GM19468 (cell line): ENCODE data around the gene FLT4.

Source experiments
- ATAC-seq: cut with Tn5 transposase; IDR thresholded peaks from one replicate; pipeline ENCODE4 v1.9.1; 2021; ENCODE audit warnings: mild to moderate bottlenecking, moderate library complexity, moderate number of reproducible peaks; ENCODE audit not compliant: unreplicated experiment; ENCODE audit errors: extremely low read depth

Gene FLT4

GRCh38 chr5:180596115-180596667 is 53.2 kb downstream of the FLT4 start:
- ATAC-seq = no peak

GRCh38 chr5:180595381-180596114 is 53.9 kb downstream of the FLT4 start:
- ATAC-seq = no peak

- ATAC-seq = no peak
Measured at GRCh38 chr5:180595046-180595379, 54.4 kb downstream of the FLT4 start.

GRCh38 chr5:180594311-180595045 is 54.9 kb downstream of the FLT4 start:
- no peak for ATAC-seq

GRCh38 chr5:180593446-180594206 is 55.8 kb downstream of the FLT4 start:
- no peak for ATAC-seq

GRCh38 chr5:180592176-180592575 is 57.2 kb downstream of the FLT4 start:
- ATAC-seq = no peak

GRCh38 chr5:180591311-180591887 is 58.0 kb downstream of the FLT4 start, which contains the start of gene SCGB3A1:
Gene SCGB3A1 (minus strand): TSS chr5:180591499. CDS start chr5:180591462, 37 bp downstream.
- no peak for ATAC-seq

- ATAC-seq = no peak
Measured at GRCh38 chr5:180590543-180591310, 58.7 kb downstream of the FLT4 start.

- no peak for ATAC-seq
Measured at GRCh38 chr5:180589771-180590542, 59.4 kb downstream of the FLT4 start.

GRCh38 chr5:180586870-180587269 is 62.5 kb downstream of the FLT4 start:
- no peak for ATAC-seq

GRCh38 chr5:180586204-180586603 is 63.2 kb downstream of the FLT4 start:
- no peak for ATAC-seq

- ATAC-seq = no peak
Measured at GRCh38 chr5:180583738-180584137, 65.7 kb downstream of the FLT4 start.

- no peak for ATAC-seq
Measured at GRCh38 chr5:180580681-180581080, 68.7 kb downstream of the FLT4 start.

GRCh38 chr5:180575571-180575970 is 73.8 kb downstream of the FLT4 start:
- no peak for ATAC-seq

- no peak for ATAC-seq
Measured at GRCh38 chr5:180568914-180569313, 80.5 kb downstream of the FLT4 start.

- ATAC-seq = no peak
Measured at GRCh38 chr5:180563994-180564393, 85.4 kb downstream of the FLT4 start.

- ATAC-seq = no peak
Measured at GRCh38 chr5:180558232-180558631, 91.2 kb downstream of the FLT4 start.

- no peak for ATAC-seq
Measured at GRCh38 chr5:180557217-180557809, 92.1 kb downstream of the FLT4 start.
